ENCODE results near the gene PKN1.
"Not testable (repeated sequence)": the region's sequence is repeated elsewhere in the genome, so short reads cannot be mapped to it uniquely, and the experiment has no call there.

Gene PKN1

GRCh38 chr19:14492756-14493337, 59.7 kb downstream of the PKN1 start:
- DNase-seq = no peak

DNA sequence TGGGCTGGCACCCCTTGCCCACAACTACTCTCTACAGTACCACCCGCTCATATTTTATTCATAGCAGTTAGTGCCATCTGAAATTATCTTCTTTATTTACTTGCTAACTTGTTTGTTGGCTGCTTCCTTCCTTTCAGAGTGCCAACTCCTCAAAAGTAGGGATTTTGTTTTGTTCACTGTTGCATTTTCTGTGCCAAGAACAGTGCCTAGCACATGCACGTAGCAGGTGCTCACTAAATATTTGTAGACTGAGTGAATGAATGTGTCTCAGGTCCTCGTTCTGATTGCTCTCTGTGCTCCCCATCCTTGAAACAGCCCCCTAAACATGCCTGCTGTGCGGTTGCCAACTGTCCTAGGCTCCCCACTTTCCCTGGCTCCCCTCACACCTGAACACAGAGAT, 61.3 kb downstream of the PKN1 start:
- no peak for DNase-seq

GRCh38 chr19:14494910-14495671, 62.0 kb downstream of the PKN1 start:
- DNase-seq = no peak

DNA sequence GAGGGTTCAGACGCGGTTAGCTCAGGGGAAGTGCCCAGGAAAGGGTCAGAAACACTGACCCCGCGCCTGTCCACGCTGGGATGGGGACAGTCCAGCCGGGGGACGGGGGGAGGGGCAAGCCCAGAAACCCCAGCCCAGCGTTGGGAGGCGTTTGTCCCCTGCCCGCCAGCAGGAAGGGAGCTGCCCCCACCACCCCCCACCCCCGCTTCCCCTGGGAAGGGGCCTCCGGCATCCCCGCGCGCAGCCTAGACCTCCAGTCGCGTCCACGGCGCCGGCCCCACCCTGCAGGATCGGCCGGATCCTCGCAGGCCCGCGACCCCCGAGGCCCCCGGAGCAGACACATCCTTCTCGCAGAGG, 62.5 kb downstream of the PKN1 start:
- no peak for DNase-seq

- peak; percentile 84 for DNase-seq
These were observed 63.1 kb downstream of the PKN1 start, which contains the start of gene GIPC1 for GRCh38 chr19:14496029-14496833. Gene GIPC1, minus strand, starts transcription at chr19:14496127. Its CDS starts 13,151 bp downstream, at chr19:14482976.

DNA sequence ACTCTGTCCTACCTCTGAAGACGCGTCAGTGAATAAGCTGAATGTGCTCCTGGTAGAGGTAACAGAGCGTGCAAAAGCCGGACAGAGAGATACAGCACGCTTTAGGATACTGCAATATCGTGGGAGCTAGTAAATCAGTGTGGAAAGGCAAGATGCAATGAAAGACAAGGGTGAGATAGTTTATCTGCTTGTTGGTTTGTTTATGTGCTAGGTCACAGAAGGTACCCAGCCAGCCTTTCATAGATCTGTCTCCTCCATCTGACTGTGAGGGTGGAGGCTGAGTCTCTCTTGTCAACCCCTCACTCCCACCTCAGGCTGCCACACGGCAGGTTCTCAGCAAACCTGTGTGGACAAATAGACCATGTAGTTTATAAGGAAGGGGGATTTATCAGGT, 63.7 kb downstream of the PKN1 start:
- no peak for DNase-seq

GRCh38 chr19:14497228-14497921, 64.3 kb downstream of the PKN1 start:
- no peak for DNase-seq

DNA sequence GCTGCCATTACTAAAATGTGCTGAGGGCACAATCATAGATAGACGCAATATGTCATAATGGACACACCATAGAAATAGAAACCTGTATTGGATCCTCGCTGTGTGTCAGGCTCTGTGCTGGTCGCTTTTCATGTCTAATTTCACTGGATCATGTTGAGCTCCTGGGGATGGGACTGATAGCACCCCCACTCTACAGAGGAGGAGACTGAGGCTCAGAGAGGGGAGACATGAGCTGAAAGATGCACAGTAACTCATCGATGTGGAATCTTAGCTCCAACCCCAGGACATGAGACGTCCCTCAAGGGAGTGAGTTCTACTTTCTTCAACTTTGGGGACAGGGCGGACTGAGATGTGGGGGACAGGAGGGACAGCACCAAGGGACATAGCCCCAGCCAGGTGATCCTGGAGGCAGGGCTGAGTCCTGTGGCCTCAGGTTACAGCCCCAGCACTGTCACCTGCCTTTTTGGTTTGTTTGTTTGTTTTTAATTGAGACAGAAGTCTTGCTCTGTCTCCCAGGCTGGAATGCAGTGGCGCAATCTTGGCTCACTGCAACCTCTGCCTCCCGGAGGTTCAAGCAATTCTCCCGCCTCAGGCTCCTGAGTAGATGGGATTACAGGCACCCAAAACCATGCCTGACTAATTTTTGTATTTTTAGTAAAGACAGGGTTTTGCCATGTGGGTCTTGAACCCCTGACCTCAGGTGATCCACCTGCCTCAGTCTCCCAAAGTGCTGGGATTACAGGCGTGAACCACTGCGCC, 69.4 kb downstream of the PKN1 start:
- DNase-seq = no peak

DNA sequence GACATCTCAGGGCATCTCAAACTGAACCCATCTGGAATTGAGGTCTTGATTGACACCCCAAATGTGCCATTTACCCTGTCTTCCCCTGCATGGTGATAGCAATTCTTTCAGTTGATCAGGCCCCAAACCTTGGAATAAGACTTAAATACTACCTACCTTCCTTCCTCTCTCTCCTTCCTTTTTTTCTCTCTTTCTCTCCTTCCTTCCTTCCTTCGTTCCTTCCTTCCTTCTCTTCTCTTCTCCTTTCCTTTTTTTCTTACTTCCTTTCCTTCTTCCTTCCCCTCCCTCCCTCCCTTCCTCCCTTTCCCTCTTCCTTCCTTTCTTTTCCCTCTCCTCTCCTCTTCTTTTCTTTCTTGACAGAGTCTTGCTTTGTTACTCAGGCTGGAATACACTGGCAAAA, 70.2 kb downstream of the PKN1 start:
- no peak for DNase-seq

- DNase-seq = not testable (repeated sequence)
These were observed 71.5 kb downstream of the PKN1 start for GRCh38 chr19:14504575-14504974.

DNA sequence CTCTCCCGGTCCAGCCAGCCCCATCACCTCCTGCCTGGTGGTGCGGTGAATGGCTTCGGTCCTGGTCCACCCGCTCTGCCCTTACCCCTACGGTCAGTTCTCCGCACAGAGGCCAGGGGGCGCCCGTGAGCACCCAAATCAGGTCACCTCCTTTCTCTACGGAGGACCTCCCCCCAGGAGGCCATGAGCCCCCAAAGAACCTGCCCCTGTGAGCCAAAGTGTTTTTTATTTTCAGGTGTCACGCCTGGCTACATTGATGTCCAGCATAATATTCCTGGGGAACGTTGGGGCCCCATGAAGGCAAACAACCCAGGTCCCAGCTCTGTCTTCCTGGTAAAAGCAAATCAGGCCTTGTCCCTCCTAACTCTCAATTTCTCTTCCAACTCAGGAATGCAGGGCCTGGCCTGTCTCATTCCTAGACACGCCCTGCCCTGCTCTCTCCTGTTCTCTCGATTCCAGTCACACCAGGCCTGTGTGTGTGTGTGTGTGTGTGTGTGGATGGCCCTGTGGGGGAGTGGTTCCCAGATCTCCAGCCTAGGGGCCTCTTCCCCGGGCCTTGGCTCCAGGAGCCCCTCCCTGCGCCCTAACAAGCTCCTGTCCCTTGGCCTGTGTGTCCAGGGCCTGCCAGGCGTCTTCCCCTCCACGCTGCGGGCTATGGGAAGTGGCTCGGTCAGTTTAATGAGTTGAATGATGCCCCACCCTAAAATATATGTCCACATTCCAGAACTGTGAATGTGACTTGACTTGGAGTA, 72.6 kb downstream of the PKN1 start:
- peak; percentile 82 for DNase-seq

GRCh38 chr19:14507704-14508542, 74.8 kb downstream of the PKN1 start:
- DNase-seq = no peak

DNA sequence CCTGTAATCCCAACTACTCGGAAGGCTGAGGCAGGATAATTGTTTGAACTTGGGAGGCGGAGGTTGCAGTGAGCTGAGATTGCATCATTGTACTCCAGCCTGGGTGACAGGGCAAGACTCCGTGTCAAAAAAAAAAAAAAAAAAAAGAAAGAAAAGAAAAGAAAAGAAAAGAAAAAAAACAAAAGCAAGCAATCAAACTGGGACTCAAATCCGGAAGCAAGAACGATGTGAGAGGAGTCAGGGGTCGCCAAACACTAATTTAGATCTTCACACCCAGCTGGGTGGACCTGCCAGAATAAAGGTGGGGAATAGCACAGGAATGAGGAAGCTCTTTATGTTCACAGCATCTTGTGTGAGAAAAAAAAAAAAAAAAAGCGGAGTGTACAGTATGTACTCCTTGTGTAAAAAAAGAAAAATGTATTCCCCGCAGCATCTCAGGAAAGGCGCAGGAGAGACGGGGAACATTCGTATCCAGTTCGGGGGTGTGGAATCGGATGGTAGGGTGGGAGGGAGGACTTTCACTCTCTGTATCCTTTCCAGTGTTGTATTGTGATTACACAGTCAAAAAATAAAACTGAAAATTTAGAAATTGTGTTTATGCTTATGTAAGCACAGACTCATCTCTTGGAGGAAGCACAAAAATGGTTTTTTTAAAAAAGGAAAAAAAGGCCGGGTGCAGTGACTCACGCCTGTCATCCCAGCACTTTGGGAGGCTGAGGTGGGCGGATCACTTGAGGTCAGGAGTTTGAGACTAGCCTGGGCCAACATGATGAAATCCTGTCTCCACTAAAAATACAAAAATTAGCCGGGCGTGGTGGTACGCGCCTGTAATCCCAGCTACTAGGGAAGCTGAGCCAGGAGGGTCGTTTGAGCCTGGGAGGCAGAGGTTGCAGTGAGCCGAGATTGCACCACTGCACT, 77.5 kb downstream of the PKN1 start:
- no peak for DNase-seq

GRCh38 chr19:14511229-14511593, 78.1 kb downstream of the PKN1 start:
- no peak for DNase-seq

DNA sequence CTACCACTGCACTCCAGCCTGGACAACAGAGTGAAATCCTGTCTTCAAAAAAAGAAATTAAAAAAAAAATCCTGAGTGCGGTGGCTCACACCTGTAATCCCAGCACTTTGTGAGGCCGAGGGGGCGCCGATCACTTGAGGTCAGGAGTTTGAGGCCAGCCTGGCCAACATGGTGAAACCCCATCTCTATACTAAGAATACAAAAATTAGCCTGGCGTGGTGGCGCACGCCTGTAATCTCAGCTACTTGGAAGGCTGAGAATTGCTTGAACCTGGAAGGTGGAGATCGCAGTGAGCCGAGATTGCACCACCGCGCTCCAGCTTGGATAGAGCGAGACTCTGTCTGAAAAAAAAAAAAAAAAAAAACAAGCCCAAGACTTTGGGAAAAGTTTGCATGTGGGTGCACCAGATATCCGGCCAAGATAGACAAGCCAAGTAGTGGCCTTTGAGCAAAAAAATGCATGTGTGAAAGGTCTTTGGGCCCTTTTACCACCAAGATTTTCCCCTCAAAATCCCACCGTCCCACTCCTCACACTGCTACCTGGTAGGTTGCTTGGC, 79.4 kb downstream of the PKN1 start:
- DNase-seq = no peak

DNA sequence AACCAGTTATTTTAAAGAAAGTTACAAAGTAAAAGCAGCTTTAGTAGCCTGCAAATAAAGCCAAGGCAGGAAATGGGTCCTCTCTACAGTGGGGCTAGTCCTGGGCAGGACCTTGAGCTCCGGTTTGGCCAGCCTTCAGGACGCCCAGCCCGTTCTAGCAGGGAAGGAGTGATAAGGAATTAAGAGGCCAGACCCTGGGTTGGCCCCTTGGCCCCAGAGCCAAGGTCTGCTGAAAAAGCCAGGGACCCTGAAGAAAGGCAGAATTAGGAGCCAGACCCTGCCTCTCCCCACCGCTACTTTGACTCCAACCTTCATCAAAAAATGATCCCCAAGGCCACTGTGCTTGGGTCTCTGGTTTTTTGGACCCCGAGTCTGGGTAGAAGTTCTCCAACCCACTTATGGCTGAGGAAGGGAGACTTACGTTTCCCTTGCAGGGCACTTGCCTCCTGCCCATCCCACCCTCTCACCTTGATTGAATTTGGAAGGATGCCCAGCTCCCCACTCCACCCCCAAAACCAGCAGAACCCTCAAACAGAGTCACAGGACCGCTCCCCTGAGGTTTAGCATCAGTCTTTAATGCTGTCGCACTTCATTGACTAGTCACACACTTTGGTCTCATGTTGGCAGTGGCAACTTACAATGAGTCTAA, 81.2 kb downstream of the PKN1 start:
- DNase-seq = no peak

GRCh38 chr19:14515501-14516047, 82.5 kb downstream of the PKN1 start:
- no peak for DNase-seq

- no peak for DNase-seq
These were observed 83.0 kb downstream of the PKN1 start for GRCh38 chr19:14516048-14516534.

Data from activated CD4-positive, alpha-beta T cell treated with anti-CD3 and anti-CD28 coated beads, Interleukin-2, amount 50 U/mL, for 16 hours (primary cell).